ENCODE measurements around the gene C22orf39.
"Not testable (repeated sequence)": the region's sequence is repeated elsewhere in the genome, so short reads cannot be mapped to it uniquely, and the experiment has no call there.

The C22orf39 gene

DNA sequence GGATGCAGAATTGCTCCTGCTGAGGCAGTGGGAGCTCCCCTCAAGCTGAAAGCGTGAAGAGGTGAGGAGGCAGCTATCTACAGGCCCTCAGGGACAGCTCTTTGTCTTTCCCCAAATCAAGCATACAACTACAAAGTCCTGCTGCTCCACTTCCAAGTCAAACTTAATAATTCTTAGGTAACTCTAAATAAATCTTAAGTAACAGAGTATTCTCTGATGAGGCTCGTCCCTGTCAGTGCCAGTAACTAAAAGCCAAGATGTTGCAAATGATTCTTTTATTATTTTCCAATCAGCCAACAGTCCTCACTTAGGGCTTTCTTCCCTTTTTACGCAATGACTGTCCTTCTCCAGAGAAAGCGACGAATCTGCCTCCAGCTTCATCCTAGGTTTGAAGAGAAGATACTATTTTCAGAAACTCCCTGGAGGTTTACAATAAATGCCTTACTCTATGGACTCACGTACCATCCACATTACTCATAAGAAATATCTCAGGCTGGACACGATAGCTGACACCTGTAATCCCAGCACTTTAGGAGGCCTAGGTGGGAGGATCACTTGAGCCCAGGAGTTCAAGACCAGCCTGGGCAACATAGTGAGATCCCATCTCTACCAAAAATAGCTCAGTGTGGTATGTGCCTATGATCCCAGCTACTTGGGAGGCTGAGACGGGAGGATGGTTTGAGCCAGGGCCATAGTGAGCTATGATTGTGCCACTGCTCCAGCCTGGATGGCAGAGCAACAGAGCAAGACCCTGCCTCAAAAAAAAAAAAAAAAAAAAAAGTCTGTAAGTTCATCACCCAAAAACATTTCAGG lies 3.1 kb upstream of the C22orf39 start:
- CTCF ChIA-PET: interaction anchor here (1.3 to 1.4 kb wide), 2 partner anchors 14 to 27 kb away, joined by 3 to 4 read pairs; no protein-coding TSS in a partner anchor
- POLR2A ChIA-PET: interaction anchor here (1.1 kb wide), 1 partner anchor 16 kb away, joined by 3 read pairs; no protein-coding TSS in a partner anchor
- TF ChIP-seq, protein P1, sequence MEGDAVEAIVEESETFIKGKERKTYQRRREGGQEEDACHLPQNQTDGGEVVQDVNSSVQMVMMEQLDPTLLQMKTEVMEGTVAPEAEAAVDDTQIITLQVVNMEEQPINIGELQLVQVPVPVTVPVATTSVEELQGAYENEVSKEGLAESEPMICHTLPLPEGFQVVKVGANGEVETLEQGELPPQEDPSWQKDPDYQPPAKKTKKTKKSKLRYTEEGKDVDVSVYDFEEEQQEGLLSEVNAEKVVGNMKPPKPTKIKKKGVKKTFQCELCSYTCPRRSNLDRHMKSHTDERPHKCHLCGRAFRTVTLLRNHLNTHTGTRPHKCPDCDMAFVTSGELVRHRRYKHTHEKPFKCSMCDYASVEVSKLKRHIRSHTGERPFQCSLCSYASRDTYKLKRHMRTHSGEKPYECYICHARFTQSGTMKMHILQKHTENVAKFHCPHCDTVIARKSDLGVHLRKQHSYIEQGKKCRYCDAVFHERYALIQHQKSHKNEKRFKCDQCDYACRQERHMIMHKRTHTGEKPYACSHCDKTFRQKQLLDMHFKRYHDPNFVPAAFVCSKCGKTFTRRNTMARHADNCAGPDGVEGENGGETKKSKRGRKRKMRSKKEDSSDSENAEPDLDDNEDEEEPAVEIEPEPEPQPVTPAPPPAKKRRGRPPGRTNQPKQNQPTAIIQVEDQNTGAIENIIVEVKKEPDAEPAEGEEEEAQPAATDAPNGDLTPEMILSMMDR (IDR thresholded peaks at IDR 0.05; ENCODE audit: control extremely low read depth, extremely low read depth, low read depth, missing control alignments): no peak
- DNase-seq (ENCODE audit: extremely low spot score): no peak

DNA sequence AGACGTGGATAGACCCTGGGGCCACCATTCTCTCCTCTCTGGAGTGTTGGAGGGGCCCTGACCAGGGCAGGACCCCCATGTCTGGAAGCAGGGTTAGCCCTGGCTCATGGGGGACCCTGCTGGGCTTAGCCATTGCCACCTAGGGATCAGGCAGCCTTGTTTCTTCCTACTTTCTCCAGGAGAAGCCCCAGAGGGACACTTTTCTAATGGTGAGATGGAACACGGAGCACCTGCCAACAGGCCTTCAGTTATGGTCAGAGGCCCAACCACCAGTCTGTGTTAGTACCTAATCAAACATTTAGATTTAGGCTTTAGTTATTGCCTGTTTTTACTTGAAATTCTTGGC lies 1.9 kb upstream of the C22orf39 start:
- ChIA-PET CTCF (no interaction called here), POLR2A (no interaction called here)
- no peak for DNase-seq (ENCODE audit: extremely low spot score)
- TF ChIP-seq, protein P1 (IDR thresholded peaks at IDR 0.05; ENCODE audit: control extremely low read depth, extremely low read depth, low read depth, missing control alignments): no peak

DNA sequence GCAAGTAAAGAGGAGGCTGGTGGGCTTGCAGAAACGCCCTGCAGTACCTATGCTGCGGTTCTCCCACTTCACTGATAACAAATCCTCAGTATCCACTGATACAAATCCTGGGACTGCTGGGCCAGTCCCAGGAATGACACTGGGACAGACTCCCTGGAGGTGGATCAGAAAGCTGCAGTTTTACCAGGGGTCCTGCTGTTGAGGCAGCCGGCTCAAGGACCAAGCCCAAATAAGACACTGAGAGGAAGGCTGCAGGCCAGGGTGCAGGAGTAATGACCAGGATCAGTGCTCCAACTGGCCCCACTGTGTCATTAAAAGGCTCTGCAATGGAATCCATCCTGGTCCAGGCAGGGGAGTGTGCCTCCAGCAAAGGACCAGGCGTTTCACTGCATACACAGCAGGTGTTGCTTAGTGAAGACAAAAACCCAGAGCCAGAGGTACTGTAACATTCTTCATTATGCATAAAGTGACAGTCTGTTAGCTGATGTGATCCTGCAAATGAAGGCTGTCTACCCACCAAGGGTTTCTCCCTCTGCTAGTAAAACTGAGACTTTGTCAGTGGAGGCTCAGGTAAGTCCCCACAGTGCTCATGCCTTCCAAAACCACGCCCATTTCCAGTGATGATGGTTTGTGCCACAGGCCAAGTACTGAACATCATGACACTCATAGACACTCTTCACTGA lies 1.4 kb upstream of the C22orf39 start:
- DNase-seq (ENCODE audit: extremely low spot score): peak; percentile 53
- ChIA-PET POLR2A (no interaction called here), CTCF (no interaction called here)
- TF ChIP-seq, protein P1 (IDR thresholded peaks at IDR 0.05; ENCODE audit: control extremely low read depth, extremely low read depth, low read depth, missing control alignments): no peak

DNA sequence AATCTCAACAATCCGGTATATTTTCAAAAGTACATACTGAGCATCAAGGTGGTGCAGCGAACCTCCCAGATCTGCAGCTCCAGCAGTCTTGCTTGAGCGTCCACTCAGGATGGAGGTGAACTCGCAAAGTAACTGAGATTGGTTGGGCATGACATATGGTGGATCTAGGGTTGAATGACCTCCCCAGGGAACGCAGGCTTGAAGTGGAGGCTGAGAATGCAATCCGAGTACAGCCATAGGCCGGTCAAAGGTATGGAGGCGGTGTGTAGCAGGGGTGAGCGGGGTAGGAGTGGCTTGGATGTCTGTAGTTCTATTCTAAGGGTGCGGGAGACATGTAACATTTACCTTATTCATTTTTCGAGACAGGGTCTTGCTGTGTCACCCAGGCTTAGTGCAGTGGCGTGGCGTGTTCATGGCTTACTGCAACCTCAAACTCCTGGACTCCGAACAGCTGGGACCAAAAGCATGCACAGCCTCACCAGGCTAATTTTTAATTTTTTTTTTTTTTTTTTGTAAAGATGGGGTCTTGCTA lies 631 bp upstream of the C22orf39 start:
- ChIA-PET POLR2A (interaction anchor here (1.5 kb wide), 1 partner anchor 32 kb away, joined by 4 read pairs; the partner anchor contains the start of gene CDC45), CTCF (interaction anchor here (1.2 to 2.8 kb wide), 3 partner anchors 13 to 268 kb away, joined by 3 to 10 read pairs (median 6); no protein-coding TSS in a partner anchor)
- DNase-seq (ENCODE audit: extremely low spot score): peak; percentile 71
- TF ChIP-seq, protein P1 (IDR thresholded peaks at IDR 0.05; ENCODE audit: control extremely low read depth, extremely low read depth, low read depth, missing control alignments): no peak

DNA sequence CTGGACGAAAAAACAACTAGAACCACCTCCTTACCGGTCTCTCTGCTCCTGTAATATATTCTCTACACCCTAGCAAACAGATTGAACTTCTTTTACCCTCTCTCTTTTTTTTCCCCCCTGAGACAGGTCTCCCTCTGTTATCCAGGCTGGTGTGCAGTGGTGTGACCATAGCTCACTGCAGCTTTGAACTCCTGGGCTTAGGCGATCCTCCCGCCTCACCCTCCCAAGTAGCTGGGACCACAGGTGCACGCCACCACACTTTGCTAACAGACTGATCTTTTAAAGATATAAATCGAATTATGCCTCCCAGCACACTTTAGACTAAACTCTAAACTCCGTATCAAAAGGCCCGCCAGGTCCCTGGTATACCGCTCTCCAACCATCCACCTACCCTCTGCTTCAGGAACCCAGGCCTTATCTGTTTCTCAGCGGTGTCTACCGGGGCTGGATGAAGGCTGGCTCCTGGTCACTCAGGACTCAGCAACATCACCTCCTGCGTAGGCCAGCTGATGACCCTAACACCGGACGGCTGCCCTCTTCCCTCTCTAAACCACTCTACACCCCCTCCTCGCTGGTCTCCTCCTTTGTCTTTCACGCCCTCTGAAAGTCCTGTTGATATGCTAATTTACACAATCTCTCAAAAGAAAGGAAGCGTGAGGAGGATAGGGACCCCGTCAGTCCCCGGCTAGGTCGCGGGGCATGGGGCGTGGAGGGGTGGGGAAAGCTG lies 745 bp downstream of the C22orf39 start:
- POLR2A ChIA-PET: interaction anchor here (1.5 kb wide), 1 partner anchor 33 kb away, joined by 4 read pairs; the partner anchor contains the start of gene CDC45
- TF ChIP-seq, protein P1 (IDR thresholded peaks at IDR 0.05; ENCODE audit: control extremely low read depth, extremely low read depth, low read depth, missing control alignments): no peak
- CTCF ChIA-PET: interaction anchor here (1.9 to 2.8 kb wide), 2 partner anchors 12 to 267 kb away, joined by 6 to 10 read pairs; no protein-coding TSS in a partner anchor
- peak; percentile 22 for DNase-seq (ENCODE audit: extremely low spot score)

DNA sequence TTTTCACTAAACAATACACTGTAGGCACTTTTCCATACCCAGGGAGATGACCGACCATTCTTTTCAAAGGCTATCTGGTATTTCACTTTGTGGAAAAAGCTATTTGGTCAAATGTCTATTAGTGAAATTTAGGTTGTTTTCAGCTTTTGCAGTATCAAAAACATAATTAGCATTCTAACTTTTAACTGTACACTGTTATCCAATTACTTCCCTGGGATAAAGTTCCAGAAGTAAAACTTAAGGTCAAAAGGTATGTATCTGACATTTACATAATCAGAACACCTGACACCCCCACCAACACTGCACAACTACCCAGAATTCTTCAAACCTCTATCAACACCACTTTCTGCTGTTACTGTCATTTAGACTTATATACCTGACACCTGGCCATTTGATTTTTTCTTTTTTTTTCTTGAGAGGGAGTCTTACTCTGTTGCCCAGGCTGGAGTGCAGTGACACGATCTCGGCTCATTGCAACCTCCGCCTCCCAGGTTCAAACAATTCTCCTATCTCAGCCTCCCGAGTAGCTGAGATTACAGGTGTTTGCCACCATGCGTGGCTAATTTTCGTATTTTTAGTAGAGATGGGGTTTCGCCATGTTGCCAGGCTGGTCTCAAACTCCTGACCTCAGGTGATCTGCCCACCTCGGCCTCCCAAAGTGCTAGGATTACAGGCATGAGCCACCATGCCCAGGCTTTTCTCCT lies 2.1 kb downstream of the C22orf39 start:
- CTCF ChIA-PET: interaction anchor here (1.0 to 2.8 kb wide), 5 partner anchors 11 to 184 kb away, joined by 3 to 10 read pairs (median 4); no protein-coding TSS in a partner anchor
- DNase-seq (ENCODE audit: extremely low spot score); POLR2A ChIA-PET: not testable (repeated sequence)
